GM12891 (cell line): ENCODE measurements around the gene ANKRD28.

Experiments used
- POLR2A ChIP-seq: IDR thresholded peaks from 2 replicates; pipeline ENCODE4 v1.6.1; 2011; ENCODE audit warnings: low read depth, low read length, control low read depth
- POLR2AphosphoS5 ChIP-seq: IDR thresholded peaks from 2 replicates; pipeline ENCODE4 v1.6.1; 2011; ENCODE audit warnings: low read depth, low read length, control low read depth
- TAF1 ChIP-seq: IDR thresholded peaks from 2 replicates; pipeline ENCODE4 v1.6.1; 2011; ENCODE audit warnings: low read depth, low read length, control low read depth

- TF ChIP-seq POLR2A = no peak
- TF ChIP-seq POLR2AphosphoS5 = no peak
- no peak for TF ChIP-seq TAF1
Observed at GRCh38 chr3:15755181-15755580, 42.6 kb downstream of the ANKRD28 start.
